ENCODE results near the gene KCNMA1. TPM values are rescaled to one million over a fixed set of nuclear protein-coding genes. Genes with fewer than 3 reads are reported as not detected.

KCNMA1 gene
- polyA plus RNA-seq, 4 donors = 2.7 to 8.6 (median 7.7) TPM

- H3K4me3 ChIP-seq (ENCODE audit: low read depth in 1 of 3, low read length in 3 of 3) = no peak overlapping the region
- no peaks in the 10 kb centered on the region for H3K27me3 ChIP-seq (ENCODE audit: control insufficient read depth in 3 of 3, insufficient read depth in 3 of 3, low read length in 3 of 3)
- DNase-seq (no peak), FAIRE-seq (no peak)
- no peaks in the 10 kb centered on the region for H3K4me1 ChIP-seq (ENCODE audit: control insufficient read depth in 3 of 3, insufficient read depth in 2 of 3, low read depth in 1 of 3, low read length in 2 of 3)
- no peaks in the 10 kb centered on the region for H3K9me3 ChIP-seq (ENCODE audit: control insufficient read depth in 2 of 2, insufficient read depth in 1 of 2, low read depth in 1 of 2, low read length in 1 of 2)
- WGBS, 3 donors = 70 to 72% (median 70%) methylated on average over 13 of the region's 13 CpGs
- H3K27ac ChIP-seq (ENCODE audit: low read depth in 1 of 3, low read length in 2 of 3) = no peak overlapping the region
- H3K36me3 ChIP-seq (ENCODE audit: control insufficient read depth in 3 of 3, insufficient read depth in 2 of 3, low read depth in 1 of 3, low read length in 3 of 3) = no peaks in the 10 kb centered on the region
Measured at GRCh38 chr10:77313066-77313750, 324.4 kb downstream of the KCNMA1 start.

- Histone ChIP-seq H3K27ac (ENCODE audit: low read depth in 1 of 3, low read length in 2 of 3) (no peak overlapping the region), H3K4me3 (ENCODE audit: low read depth in 1 of 3, low read length in 3 of 3) (no peak overlapping the region), H3K36me3 (ENCODE audit: control insufficient read depth in 3 of 3, insufficient read depth in 2 of 3, low read depth in 1 of 3, low read length in 3 of 3) (no peaks in the 10 kb centered on the region), H3K9me3 (ENCODE audit: control insufficient read depth in 2 of 2, insufficient read depth in 1 of 2, low read depth in 1 of 2, low read length in 1 of 2) (no peaks in the 10 kb centered on the region), H3K4me1 (ENCODE audit: control insufficient read depth in 3 of 3, insufficient read depth in 2 of 3, low read depth in 1 of 3, low read length in 2 of 3) (no peaks in the 10 kb centered on the region), H3K27me3 (ENCODE audit: control insufficient read depth in 3 of 3, insufficient read depth in 3 of 3, low read length in 3 of 3) (no peaks in the 10 kb centered on the region)
- WGBS, 3 donors = 47 to 58% (median 47%) methylated on average over 2 of the region's 2 CpGs
- FAIRE-seq (no peak), DNase-seq (no peak)
Measured at GRCh38 chr10:77311186-77311585, 326.4 kb downstream of the KCNMA1 start.

DNA sequence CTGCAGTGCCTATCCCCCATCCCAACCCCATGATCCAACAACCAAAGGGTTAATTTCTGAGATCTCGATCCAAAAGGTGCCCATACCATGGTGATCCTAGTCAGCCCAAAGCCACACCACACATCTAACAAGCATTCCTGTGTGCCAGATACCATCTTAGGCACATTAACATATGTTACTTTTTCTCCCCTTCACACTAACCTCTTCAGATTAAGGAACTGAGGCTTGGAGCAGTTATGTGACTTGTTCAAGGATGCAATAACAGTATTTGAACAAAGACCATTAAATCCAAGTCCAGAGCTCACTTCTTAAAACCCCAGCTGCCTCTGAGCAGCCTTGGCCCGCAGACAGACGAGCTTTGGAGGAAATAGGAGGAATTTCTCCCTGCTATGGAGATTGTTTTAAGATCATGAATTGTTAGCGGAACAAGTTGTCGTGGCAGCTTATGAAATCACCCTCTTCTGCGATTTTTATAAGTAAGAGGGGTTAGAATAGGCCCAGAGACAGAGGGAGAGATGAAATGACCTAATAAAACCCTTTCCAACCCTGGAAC, 327.2 kb downstream of the KCNMA1 start:
- Histone ChIP-seq H3K4me3 (ENCODE audit: low read depth in 1 of 3, low read length in 3 of 3) (no peak overlapping the region), H3K27me3 (ENCODE audit: control insufficient read depth in 3 of 3, insufficient read depth in 3 of 3, low read length in 3 of 3) (no peaks in the 10 kb centered on the region), H3K4me1 (ENCODE audit: control insufficient read depth in 3 of 3, insufficient read depth in 2 of 3, low read depth in 1 of 3, low read length in 2 of 3) (no peaks in the 10 kb centered on the region), H3K27ac (ENCODE audit: low read depth in 1 of 3, low read length in 2 of 3) (no peak overlapping the region), H3K9me3 (ENCODE audit: control insufficient read depth in 2 of 2, insufficient read depth in 1 of 2, low read depth in 1 of 2, low read length in 1 of 2) (no peaks in the 10 kb centered on the region), H3K36me3 (ENCODE audit: control insufficient read depth in 3 of 3, insufficient read depth in 2 of 3, low read depth in 1 of 3, low read length in 3 of 3) (no peaks in the 10 kb centered on the region)
- 50 to 75% (median 63%) methylated on average over 6 of the region's 6 CpGs for WGBS, 3 donors
- DNase-seq (no peak), FAIRE-seq (no peak)

DNA sequence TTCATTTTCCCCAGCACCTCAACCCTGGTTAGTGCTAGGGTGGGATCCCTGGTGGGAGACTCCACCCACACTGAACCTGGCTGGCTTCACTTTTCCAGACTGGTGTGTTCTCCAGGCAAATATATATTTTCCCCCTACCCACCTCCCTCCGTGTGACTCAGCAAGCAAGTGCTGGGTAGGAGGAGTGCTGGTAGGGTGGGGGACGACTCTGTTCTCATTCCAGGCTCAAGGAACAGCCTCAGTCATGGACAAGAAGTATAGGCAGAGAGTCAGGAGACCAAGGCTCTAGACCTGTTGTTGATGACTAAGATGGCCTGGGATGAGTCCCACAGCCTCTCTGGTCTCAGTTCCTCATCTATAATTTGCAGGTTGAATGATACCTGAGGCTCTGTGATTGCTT, 328.1 kb downstream of the KCNMA1 start:
- no peak for FAIRE-seq

GRCh38 chr10:77309092-77309491, 328.5 kb downstream of the KCNMA1 start:
- H3K4me1 ChIP-seq (ENCODE audit: control insufficient read depth in 3 of 3, insufficient read depth in 2 of 3, low read depth in 1 of 3, low read length in 2 of 3) = no peaks in the 10 kb centered on the region
- 72 to 83% (median 79%) methylated on average over 6 of the region's 6 CpGs for WGBS, 3 donors
- no peak for DNase-seq
- no peak overlapping the region for H3K4me3 ChIP-seq (ENCODE audit: low read depth in 1 of 3, low read length in 3 of 3)
- H3K27ac ChIP-seq (ENCODE audit: low read depth in 1 of 3, low read length in 2 of 3) = no peak overlapping the region
- FAIRE-seq = no peak
- H3K36me3 ChIP-seq (ENCODE audit: control insufficient read depth in 3 of 3, insufficient read depth in 2 of 3, low read depth in 1 of 3, low read length in 3 of 3) = no peaks in the 10 kb centered on the region
- H3K27me3 ChIP-seq (ENCODE audit: control insufficient read depth in 3 of 3, insufficient read depth in 3 of 3, low read length in 3 of 3) = no peaks in the 10 kb centered on the region
- no peaks in the 10 kb centered on the region for H3K9me3 ChIP-seq (ENCODE audit: control insufficient read depth in 2 of 2, insufficient read depth in 1 of 2, low read depth in 1 of 2, low read length in 1 of 2)

More for the DNA sequence above, 328.1 kb downstream of the KCNMA1 start:
- DNase-seq = no peak
- H3K9me3 ChIP-seq (ENCODE audit: control insufficient read depth in 2 of 2, insufficient read depth in 1 of 2, low read depth in 1 of 2, low read length in 1 of 2) = no peaks in the 10 kb centered on the region
- no peaks in the 10 kb centered on the region for H3K27me3 ChIP-seq (ENCODE audit: control insufficient read depth in 3 of 3, insufficient read depth in 3 of 3, low read length in 3 of 3)
- H3K27ac ChIP-seq (ENCODE audit: low read depth in 1 of 3, low read length in 2 of 3) = no peak overlapping the region
- no peaks in the 10 kb centered on the region for H3K36me3 ChIP-seq (ENCODE audit: control insufficient read depth in 3 of 3, insufficient read depth in 2 of 3, low read depth in 1 of 3, low read length in 3 of 3)
- H3K4me1 ChIP-seq (ENCODE audit: control insufficient read depth in 3 of 3, insufficient read depth in 2 of 3, low read depth in 1 of 3, low read length in 2 of 3) = no peaks in the 10 kb centered on the region
- WGBS, 3 donors = 63 to 75% (median 65%) methylated on average over 2 of the region's 2 CpGs
- H3K4me3 ChIP-seq (ENCODE audit: low read depth in 1 of 3, low read length in 3 of 3) = no peak overlapping the region

GRCh38 chr10:77308084-77308732, 329.4 kb downstream of the KCNMA1 start:
- H3K4me1 ChIP-seq (ENCODE audit: control insufficient read depth in 3 of 3, insufficient read depth in 2 of 3, low read depth in 1 of 3, low read length in 2 of 3) = no peaks in the 10 kb centered on the region
- H3K27me3 ChIP-seq (ENCODE audit: control insufficient read depth in 3 of 3, insufficient read depth in 3 of 3, low read length in 3 of 3) = no peaks in the 10 kb centered on the region
- no peak overlapping the region for H3K4me3 ChIP-seq (ENCODE audit: low read depth in 1 of 3, low read length in 3 of 3)
- 34 to 59% (median 56%) methylated on average over 3 of the region's 3 CpGs for WGBS, 3 donors
- H3K27ac ChIP-seq (ENCODE audit: low read depth in 1 of 3, low read length in 2 of 3) = no peak overlapping the region
- DNase-seq (no peak), FAIRE-seq (no peak)
- no peaks in the 10 kb centered on the region for H3K36me3 ChIP-seq (ENCODE audit: control insufficient read depth in 3 of 3, insufficient read depth in 2 of 3, low read depth in 1 of 3, low read length in 3 of 3)
- H3K9me3 ChIP-seq (ENCODE audit: control insufficient read depth in 2 of 2, insufficient read depth in 1 of 2, low read depth in 1 of 2, low read length in 1 of 2) = no peaks in the 10 kb centered on the region

DNA sequence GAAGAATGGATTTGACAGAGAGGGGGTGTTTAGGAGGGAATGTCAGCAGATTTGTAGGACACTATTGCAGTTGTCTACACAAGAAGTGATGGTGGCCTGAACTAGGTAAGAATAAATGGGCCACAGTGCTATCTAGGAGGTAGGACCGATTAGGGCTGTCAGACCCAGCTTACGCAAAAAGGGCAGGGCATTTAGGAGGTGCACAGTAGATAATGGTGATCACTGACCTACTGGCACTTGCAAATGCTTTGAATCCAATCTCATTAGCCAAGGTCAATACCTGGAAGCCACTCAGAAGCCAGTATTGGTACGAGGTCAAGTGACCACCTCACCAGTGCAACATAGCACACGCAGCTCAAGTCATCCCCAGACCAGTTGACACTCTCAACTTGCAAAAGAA, 330.9 kb downstream of the KCNMA1 start:
- Histone ChIP-seq H3K27me3 (ENCODE audit: control insufficient read depth in 3 of 3, insufficient read depth in 3 of 3, low read length in 3 of 3) (peaks cover 0 to 5% (median 2%) of the 10 kb centered on the region in 3 donors), H3K9me3 (ENCODE audit: control insufficient read depth in 2 of 2, insufficient read depth in 1 of 2, low read depth in 1 of 2, low read length in 1 of 2) (peaks cover 0 to 9% of the 10 kb centered on the region in 2 donors), H3K27ac (ENCODE audit: low read depth in 1 of 3, low read length in 2 of 3) (no peak overlapping the region), H3K36me3 (ENCODE audit: control insufficient read depth in 3 of 3, insufficient read depth in 2 of 3, low read depth in 1 of 3, low read length in 3 of 3) (no peaks in the 10 kb centered on the region), H3K4me1 (ENCODE audit: control insufficient read depth in 3 of 3, insufficient read depth in 2 of 3, low read depth in 1 of 3, low read length in 2 of 3) (no peaks in the 10 kb centered on the region), H3K4me3 (ENCODE audit: low read depth in 1 of 3, low read length in 3 of 3) (no peak overlapping the region)
- 64 to 87% (median 86%) methylated on average over 4 of the region's 4 CpGs for WGBS, 3 donors
- no peak for FAIRE-seq
- no peak for DNase-seq

GRCh38 chr10:77305650-77306632, 331.7 kb downstream of the KCNMA1 start:
- Histone ChIP-seq H3K36me3 (ENCODE audit: control insufficient read depth in 3 of 3, insufficient read depth in 2 of 3, low read depth in 1 of 3, low read length in 3 of 3) (no peaks in the 10 kb centered on the region), H3K4me3 (ENCODE audit: low read depth in 1 of 3, low read length in 3 of 3) (no peak overlapping the region), H3K9me3 (ENCODE audit: control insufficient read depth in 2 of 2, insufficient read depth in 1 of 2, low read depth in 1 of 2, low read length in 1 of 2) (peaks cover 0 to 9% of the 10 kb centered on the region in 2 donors), H3K27ac (ENCODE audit: low read depth in 1 of 3, low read length in 2 of 3) (no peak overlapping the region), H3K4me1 (ENCODE audit: control insufficient read depth in 3 of 3, insufficient read depth in 2 of 3, low read depth in 1 of 3, low read length in 2 of 3) (no peaks in the 10 kb centered on the region), H3K27me3 (ENCODE audit: control insufficient read depth in 3 of 3, insufficient read depth in 3 of 3, low read length in 3 of 3) (peaks cover 0 to 5% (median 2%) of the 10 kb centered on the region in 3 donors)
- 31 to 47% (median 38%) methylated on average over 3 of the region's 3 CpGs for whole genome bisulfite sequencing, 3 donors
- DNase-seq = no peak
- no peak for FAIRE-seq

Measured in small intestine (tissue), 7 donors.